HG03442 (cell line): ENCODE data around the gene NLRX1.
"Not testable (repeated sequence)": the region's sequence is repeated elsewhere in the genome, so short reads cannot be mapped to it uniquely, and the experiment has no call there.

ENCODE experiments used
- ATAC-seq: cut with Tn5 transposase; IDR thresholded peaks from one replicate; pipeline ENCODE4 v1.9.1; 2021; ENCODE audit warnings: mild to moderate bottlenecking, moderate library complexity; ENCODE audit not compliant: unreplicated experiment

NLRX1 gene

GRCh38 chr11:119181677-119182412 lies 13.3 kb downstream of the NLRX1 start:
- no peak for ATAC-seq

GRCh38 chr11:119184399-119184798 lies 15.9 kb downstream of the NLRX1 start:
- ATAC-seq: not testable (repeated sequence)

- no peak for ATAC-seq
Measured at GRCh38 chr11:119185981-119186634, 17.6 kb downstream of the NLRX1 start.

GRCh38 chr11:119187123-119187892 lies 18.8 kb downstream of the NLRX1 start:
- no peak for ATAC-seq

- ATAC-seq: no peak
Measured at GRCh38 chr11:119188067-119188466, 19.5 kb downstream of the NLRX1 start.

- no peak for ATAC-seq
Measured at GRCh38 chr11:119188887-119189286, 20.4 kb downstream of the NLRX1 start.

GRCh38 chr11:119189393-119189792 lies 20.9 kb downstream of the NLRX1 start:
- ATAC-seq: no peak

- ATAC-seq: no peak
Measured at GRCh38 chr11:119190531-119190930, 22.0 kb downstream of the NLRX1 start.

- ATAC-seq: not testable (repeated sequence)
Measured at GRCh38 chr11:119191265-119191664, 22.7 kb downstream of the NLRX1 start.

- ATAC-seq: no peak
Measured at GRCh38 chr11:119192111-119192510, 23.6 kb downstream of the NLRX1 start.

- no peak for ATAC-seq
Measured at GRCh38 chr11:119193001-119193400, 24.5 kb downstream of the NLRX1 start.

- ATAC-seq: no peak
Measured at GRCh38 chr11:119193626-119194025, 25.1 kb downstream of the NLRX1 start.

- no peak for ATAC-seq
Measured at GRCh38 chr11:119194811-119195440, 26.4 kb downstream of the NLRX1 start.

- no peak for ATAC-seq
Measured at GRCh38 chr11:119195680-119196079, 27.2 kb downstream of the NLRX1 start.

GRCh38 chr11:119196833-119197483 lies 28.4 kb downstream of the NLRX1 start:
- ATAC-seq: no peak

GRCh38 chr11:119198925-119199324 lies 30.4 kb downstream of the NLRX1 start:
- ATAC-seq: no peak

GRCh38 chr11:119201236-119201635 lies 32.7 kb downstream of the NLRX1 start:
- ATAC-seq: not testable (repeated sequence)

GRCh38 chr11:119202554-119202953 lies 34.0 kb downstream of the NLRX1 start:
- ATAC-seq: no peak

GRCh38 chr11:119204066-119204465 lies 35.5 kb downstream of the NLRX1 start:
- no peak for ATAC-seq

- no peak for ATAC-seq
Measured at GRCh38 chr11:119205080-119205479, 36.6 kb downstream of the NLRX1 start.
